DND-41 (cell line): ENCODE results near the gene CALCOCO1.

Source experiments
- EZH2 ChIP-seq: IDR thresholded peaks from 3 replicates; pipeline ENCODE4 v1.6.1; 2012; ENCODE audit warnings: borderline replicate concordance, low read depth, mild to moderate bottlenecking, moderate library complexity, low read length, inconsistent platforms; ENCODE audit not compliant: severe bottlenecking
- TF ChIP-seq, protein P1 (sequence below): IDR thresholded peaks from 2 replicates; pipeline ENCODE4 v1.5.1; 2012; ENCODE audit warnings: borderline replicate concordance, low read length, moderate library complexity, mild to moderate bottlenecking; ENCODE audit not compliant: poor library complexity, severe bottlenecking; ENCODE audit errors: extremely low read depth

DNA sequence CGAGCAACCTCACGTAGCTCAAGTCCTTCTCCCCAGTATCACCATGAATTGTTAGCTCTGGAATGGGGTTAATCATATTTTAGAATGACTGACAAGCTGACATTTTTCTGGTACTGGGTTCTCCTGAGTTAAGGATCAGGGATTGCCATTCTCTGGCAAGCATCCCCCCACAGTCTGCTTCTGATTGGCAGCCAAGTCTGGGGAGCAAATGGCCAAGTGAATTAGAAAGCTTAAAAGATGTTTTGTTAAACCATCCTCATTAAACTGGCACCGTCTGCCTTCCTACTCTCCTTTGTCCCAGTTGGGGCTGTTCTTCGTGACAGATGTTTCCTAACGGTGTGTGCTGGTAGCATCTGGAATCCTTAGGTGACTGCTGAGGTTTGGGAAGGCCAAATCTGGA, 41.7 kb upstream of the CALCOCO1 start:
- TF ChIP-seq, protein P1, sequence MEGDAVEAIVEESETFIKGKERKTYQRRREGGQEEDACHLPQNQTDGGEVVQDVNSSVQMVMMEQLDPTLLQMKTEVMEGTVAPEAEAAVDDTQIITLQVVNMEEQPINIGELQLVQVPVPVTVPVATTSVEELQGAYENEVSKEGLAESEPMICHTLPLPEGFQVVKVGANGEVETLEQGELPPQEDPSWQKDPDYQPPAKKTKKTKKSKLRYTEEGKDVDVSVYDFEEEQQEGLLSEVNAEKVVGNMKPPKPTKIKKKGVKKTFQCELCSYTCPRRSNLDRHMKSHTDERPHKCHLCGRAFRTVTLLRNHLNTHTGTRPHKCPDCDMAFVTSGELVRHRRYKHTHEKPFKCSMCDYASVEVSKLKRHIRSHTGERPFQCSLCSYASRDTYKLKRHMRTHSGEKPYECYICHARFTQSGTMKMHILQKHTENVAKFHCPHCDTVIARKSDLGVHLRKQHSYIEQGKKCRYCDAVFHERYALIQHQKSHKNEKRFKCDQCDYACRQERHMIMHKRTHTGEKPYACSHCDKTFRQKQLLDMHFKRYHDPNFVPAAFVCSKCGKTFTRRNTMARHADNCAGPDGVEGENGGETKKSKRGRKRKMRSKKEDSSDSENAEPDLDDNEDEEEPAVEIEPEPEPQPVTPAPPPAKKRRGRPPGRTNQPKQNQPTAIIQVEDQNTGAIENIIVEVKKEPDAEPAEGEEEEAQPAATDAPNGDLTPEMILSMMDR, result no peak
- no peak for TF ChIP-seq EZH2
